HepG2 (cell line): Measurements from ENCODE around the gene ZMYND10. TPM values are rescaled to one million over a fixed set of nuclear protein-coding genes. Genes with fewer than 3 reads are reported as not detected.
A peak's percentile ranks its signal among the peaks of the same experiment; 100 is the strongest.

Experiments used
- ATAC-seq: fragments of 200-7000 bp; cut with Tn5 transposase; 3 replicates; pipeline ENCODE4 v1.9.1; 2020; ENCODE audit warnings: mild to moderate bottlenecking, moderate library complexity
- BruUV-seq: library from RNA; stranded (reverse); fragments of 400-500 nt; replicated peaks from 2 replicates; lab custom pipeline; 2021; lab: Mats Ljungman, UMichigan
- CTCF ChIA-PET: fragments of 300-600 bp; formaldehyde crosslinking; extraction: SDS; loops from one replicate; lab custom pipeline; 2021; ENCODE audit warnings: low total read pairs, inconsistent platforms, low intra/inter-chr PET ratio; lab: Yijun Ruan, JAX
- POLR2A ChIA-PET: fragments of 350-600 bp; sonication (Branson Sonifier 250); formaldehyde crosslinking; loops from one replicate; lab custom pipeline; 2020; ENCODE audit warnings: antibody characterized with exemption, inconsistent platforms; lab: Yijun Ruan, JAX
- DNase-seq: peaks from one replicate; pipeline ENCODE4 v3.0.0-alpha.2; 2015; ENCODE audit warnings: low spot score
- FAIRE-seq: peaks from 3 replicates; lab custom pipeline; 2011; peaks lifted over from hg19 to GRCh38; lab: Jason Lieb, UNC
- H2AFZ ChIP-seq: one replicate; pipeline ENCODE4 v1.6.1; 2011; ENCODE audit warnings: low read length, inconsistent platforms
- H3K27ac ChIP-seq: fragments of 300-600 bp; 3 replicates; pipeline ENCODE4 v1.8.0; 2011; ENCODE audit warnings: mixed run types, mild to moderate bottlenecking, mixed read lengths, low read length, inconsistent platforms; ENCODE audit not compliant: insufficient read depth; ENCODE audit errors: extremely low read length
- H3K27me3 ChIP-seq, 2 experiments: fragments of 200-600 bp in 1 of 2; 2 replicates in 1 of 2; 3 replicates in 1 of 2; pipeline versions ENCODE4 v1.6.0 to v1.8.0; 2011; ENCODE audit warnings: low read length in 2 of 2, mild to moderate bottlenecking in 2 of 2, moderate library complexity in 2 of 2, inconsistent platforms in 1 of 2; ENCODE audit not compliant: insufficient read depth in 2 of 2, control insufficient read depth in 1 of 2
- H3K36me3 ChIP-seq, 2 experiments: fragments of 200-600 bp in 1 of 2; replicated peaks in 1 of 2; 2 replicates in 1 of 2; 3 replicates in 1 of 2; pipeline versions ENCODE4 v1.5.1 to v1.8.0; 2011; ENCODE audit warnings: low read length in 2 of 2, inconsistent platforms in 1 of 2; ENCODE audit not compliant: insufficient read depth in 2 of 2, control insufficient read depth in 1 of 2
- H3K4me1 ChIP-seq: 2 replicates; pipeline ENCODE4 v1.5.1; 2012; ENCODE audit warnings: low read length, inconsistent platforms; ENCODE audit not compliant: insufficient read depth
- H3K4me2 ChIP-seq: 2 replicates; pipeline ENCODE4 v1.6.0; 2011; ENCODE audit warnings: low read depth, low read length, inconsistent platforms
- H3K4me3 ChIP-seq, 3 experiments: fragments of 200-600 bp in 1 of 3; sonication (generic), shearing (Covaris generic) in 1 of 3; replicated peaks in 1 of 3; 2 replicates each; pipeline ENCODE4 v1.5.1; 2011 to 2016; ENCODE audit warnings: low read length in 3 of 3, inconsistent platforms in 2 of 3, low read depth in 2 of 3, mild to moderate bottlenecking in 2 of 3, control low read depth in 1 of 3, mixed read lengths in 1 of 3; ENCODE audit not compliant: insufficient read depth in 1 of 3
- H3K79me2 ChIP-seq: one replicate; pipeline ENCODE4 v1.6.1; 2011; ENCODE audit warnings: low read length, inconsistent platforms; ENCODE audit not compliant: insufficient read depth
- H3K9ac ChIP-seq: 2 replicates; pipeline ENCODE4 v1.6.0; 2011; ENCODE audit warnings: mild to moderate bottlenecking, low read depth, low read length, inconsistent platforms; ENCODE audit not compliant: insufficient read depth
- H3K9me3 ChIP-seq: 2 replicates; pipeline ENCODE4 v1.5.1; 2012; ENCODE audit warnings: mild to moderate bottlenecking, low read length
- H4K20me1 ChIP-seq: 2 replicates; pipeline ENCODE4 v1.6.0; 2011; ENCODE audit warnings: inconsistent platforms, mild to moderate bottlenecking, low read length, moderate library complexity; ENCODE audit not compliant: insufficient read depth
- DR1 ChIP-seq: sonication (generic); formaldehyde crosslinking; IDR thresholded peaks from 2 replicates; pipeline ENCODE4 v1.8.0; 2021; ENCODE audit warnings: mild to moderate bottlenecking, missing genetic modification reagents, inconsistent platforms
- FOSL2 ChIP-seq: sonication (generic); formaldehyde crosslinking; IDR thresholded peaks from 2 replicates; pipeline ENCODE4 v1.4.0; 2020; ENCODE audit warnings: missing genetic modification reagents
- HDAC1 ChIP-seq: sonication (generic); formaldehyde crosslinking; IDR thresholded peaks from 2 replicates; pipeline ENCODE4 v1.5.1; 2020; ENCODE audit warnings: mild to moderate bottlenecking, missing genetic modification reagents
- MAFF ChIP-seq: IDR thresholded peaks from 2 replicates; pipeline ENCODE4 v1.6.1; 2011; ENCODE audit warnings: low read depth, low read length, improper control_type of control experiment
- ZFY ChIP-seq: sonication (generic); formaldehyde crosslinking; IDR thresholded peaks from 2 replicates; pipeline ENCODE4 v1.4.0; 2020; ENCODE audit warnings: missing genetic modification reagents
- ZNF24 ChIP-seq: fragments of 450-650 bp; IDR thresholded peaks from 2 replicates; pipeline ENCODE4 v1.6.1; 2017; ENCODE audit warnings: antibody characterized with exemption, mild to moderate bottlenecking
- ZNF343 ChIP-seq: sonication (generic); formaldehyde crosslinking; IDR thresholded peaks from 2 replicates; pipeline ENCODE4 v1.4.0; 2020; ENCODE audit warnings: mild to moderate bottlenecking, missing genetic modification reagents
- ZNF496 ChIP-seq: sonication (generic); formaldehyde crosslinking; IDR thresholded peaks from 2 replicates; pipeline ENCODE4 v1.8.1; 2023; ENCODE audit warnings: mild to moderate bottlenecking, moderate library complexity, missing genetic modification reagents; ENCODE audit not compliant: insufficient replicate concordance
- ZNF629 ChIP-seq: sonication (generic); formaldehyde crosslinking; conservative IDR thresholded peaks from 2 replicates; pipeline ENCODE4 v1.5.0; 2020; ENCODE audit warnings: missing genetic modification reagents
- ZSCAN29 ChIP-seq: sonication (generic); formaldehyde crosslinking; conservative IDR thresholded peaks from 2 replicates; pipeline ENCODE4 v1.4.0; 2020; ENCODE audit warnings: mild to moderate bottlenecking, missing genetic modification reagents
- WGBS: methylation state at CpG from one replicate; pipeline ENCODE4 v1.1.6; 2017; ENCODE audit warnings: low lambda C conversion rate; 5-methylcytosine and 5-hydroxymethylcytosine counted together
- in situ Hi-C: cut with HindIII; loops from 2 replicates; pipeline ENCODE4 v1.10.0; 2017; ENCODE audit warnings: low pct_unique_long_range_greater_than_20kb; ENCODE audit not compliant: extremely low pct_ligation_motif_present
- intact Hi-C: fragments of 100-400 bp; cut with micrococcal nuclease; formaldehyde crosslinking; loops from one replicate; pipeline ENCODE4 v1.10.0; 2022; ENCODE audit not compliant: unreplicated experiment
- polyA plus RNA-seq, 8 experiments: library from polyadenylated mRNA; depleted of rRNA in 3 of 8; stranded (reverse) in 7 of 8; unstranded in 1 of 8; fragments of >200 nt; fragmentation: Illumina TruSeq in 4 of 8; extraction: Trizol in 4 of 8; gene quantifications; 2 replicates each; pipeline versions ENCODE4 v1.2.1 to v1.2.3, GENCODE V29; 2011 to 2016; ENCODE audit warnings: low read depth in 4 of 8, missing spikeins in 1 of 8, mixed read lengths in 1 of 8; ENCODE audit not compliant: insufficient read depth in 1 of 8
- total RNA-seq, 5 experiments: library from RNA; depleted of rRNA; stranded (reverse); fragments of >200 nt; fragmentation: Illumina TruSeq; extraction: Trizol; gene quantifications; 2 replicates each; pipeline ENCODE4 v1.2.3, GENCODE V29; 2016; ENCODE audit warnings: low read depth in 1 of 5
- TF ChIP-seq, protein P1 (sequence below): sonication (generic); formaldehyde crosslinking; IDR thresholded peaks from 2 replicates; pipeline ENCODE4 v1.9.0; 2022; ENCODE audit warnings: missing genetic modification reagents, mild to moderate bottlenecking, borderline replicate concordance

ZMYND10 gene
- total and polyA plus RNA-seq, 2 of the 13 experiments (the other 11 are each of a cell fraction or from before 2014, with no cell fraction given) = 0.60 to 0.74 TPM

DNA sequence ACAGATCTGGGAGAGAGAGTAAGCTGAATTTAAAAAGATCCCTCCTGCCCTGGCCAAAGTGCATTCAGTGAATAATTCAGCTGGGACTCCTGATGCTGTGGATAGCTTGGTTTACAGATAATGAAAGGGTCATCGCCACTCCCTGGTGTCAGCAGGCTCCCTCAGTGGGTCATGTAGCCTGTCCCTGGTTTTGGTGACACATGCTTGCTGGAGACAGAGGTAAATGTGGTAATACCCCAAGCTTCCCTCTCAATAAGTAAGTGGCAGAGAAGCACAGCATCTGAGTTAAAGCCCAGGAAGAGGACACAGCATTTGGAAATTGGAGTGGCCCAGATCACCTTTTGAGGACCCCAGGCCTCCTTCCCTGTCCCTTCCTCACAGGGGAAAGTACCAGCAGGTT lies 11.9 kb upstream of the ZMYND10 start:
- ChIA-PET POLR2A (interaction anchor here (1.5 kb wide), 1 partner anchor 58 kb away, joined by 4 read pairs; the partner anchor contains the start of genes HYAL3 and NAA80), CTCF (no interaction called here)
- no peak for DNase-seq
- Histone ChIP-seq H3K79me2 (peaks cover 39% of the 10 kb centered on the region), H3K4me2 (peak overlapping the region; percentile 94), H3K27me3 (peaks cover 0 to 4% of the 10 kb centered on the region in 2 experiments; a peak in 2 of 5 replicates), H3K4me3 (peak overlapping the region; percentile 76 to 91 (median 88)), H3K9me3 (no peaks in the 10 kb centered on the region), H3K9ac (peak overlapping the region; percentile 91), H3K27ac (no peak overlapping the region), H3K36me3 (peaks cover 10 to 31% of the 10 kb centered on the region in 2 experiments; a peak in 4 of 5 replicates), H4K20me1 (peaks cover 25% of the 10 kb centered on the region), H2AFZ (no peak overlapping the region), H3K4me1 (peaks cover 37% of the 10 kb centered on the region)
- no peak for ATAC-seq
- no peak for TF ChIP-seq ZNF24
- TF ChIP-seq MAFF = no peak
- WGBS = 50% methylated on average over 1 of the region's 1 CpG
- no TSS peak for BruUV-seq
- FAIRE-seq = no peak
- in situ Hi-C loops = no loop called here
- intact Hi-C loops = no loop called here

DNA sequence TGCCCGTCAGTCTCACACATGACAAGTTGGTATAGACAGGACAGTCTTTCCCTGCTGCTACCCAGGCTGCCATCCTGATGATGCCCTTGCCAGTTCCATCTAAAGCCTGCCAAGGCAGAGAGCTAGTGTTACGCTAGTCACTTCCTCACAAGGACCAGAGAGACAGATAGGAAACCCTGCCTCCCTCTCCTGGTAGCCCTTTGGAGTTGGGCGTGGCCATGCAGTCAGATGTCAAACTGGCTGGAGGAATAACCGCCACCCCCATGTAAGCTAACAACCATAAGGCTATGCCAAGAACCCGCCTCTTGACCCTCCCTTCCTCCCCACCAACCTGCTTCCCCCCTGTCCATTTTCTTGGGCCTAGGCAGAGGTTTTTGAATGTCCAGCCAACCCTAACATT lies 11.0 kb upstream of the ZMYND10 start:
- no peak for DNase-seq
- Histone ChIP-seq H3K27me3 (peaks cover 0 to 3% of the 10 kb centered on the region in 2 experiments; a peak in 1 of 5 replicates), H3K4me3 (peak overlapping the region; percentile 76 to 91 (median 88)), H3K9me3 (no peaks in the 10 kb centered on the region), H4K20me1 (peaks cover 25% of the 10 kb centered on the region), H3K79me2 (peaks cover 39% of the 10 kb centered on the region), H3K4me2 (peak overlapping the region; percentile 94), H3K9ac (peak overlapping the region; percentile 91; the same call in 1 of the 2 replicates), H3K36me3 (peaks cover 10 to 31% of the 10 kb centered on the region in 2 experiments; a peak in 4 of 5 replicates), H3K4me1 (peaks cover 44% of the 10 kb centered on the region), H2AFZ (no peak overlapping the region), H3K27ac (no peak overlapping the region)
- 77% methylated on average over 3 of the region's 5 CpGs for WGBS
- in situ Hi-C loops (no loop called here), intact Hi-C loops (no loop called here)
- CTCF ChIA-PET = no interaction called here
- POLR2A ChIA-PET = interaction anchor here (1.5 kb wide), 2 partner anchors 19 to 57 kb away, joined by 4 to 8 read pairs; partner anchors contain the start of genes HYAL3 and NAA80
- ATAC-seq = no peak
- no TSS peak for BruUV-seq
- FAIRE-seq = peak; percentile 21
- TF ChIP-seq ZNF343 (CRISPR knock-in tag) = no peak
- 0 out of 2 replicates have a peak, but pooled peaks have one; percentile 5 for TF ChIP-seq FOSL2 (CRISPR knock-in tag)
- no peak for TF ChIP-seq ZNF496 (CRISPR knock-in tag)
- TF ChIP-seq HDAC1 (CRISPR knock-in tag) = no peak
- no peak for TF ChIP-seq ZNF629
- TF ChIP-seq, protein P1, sequence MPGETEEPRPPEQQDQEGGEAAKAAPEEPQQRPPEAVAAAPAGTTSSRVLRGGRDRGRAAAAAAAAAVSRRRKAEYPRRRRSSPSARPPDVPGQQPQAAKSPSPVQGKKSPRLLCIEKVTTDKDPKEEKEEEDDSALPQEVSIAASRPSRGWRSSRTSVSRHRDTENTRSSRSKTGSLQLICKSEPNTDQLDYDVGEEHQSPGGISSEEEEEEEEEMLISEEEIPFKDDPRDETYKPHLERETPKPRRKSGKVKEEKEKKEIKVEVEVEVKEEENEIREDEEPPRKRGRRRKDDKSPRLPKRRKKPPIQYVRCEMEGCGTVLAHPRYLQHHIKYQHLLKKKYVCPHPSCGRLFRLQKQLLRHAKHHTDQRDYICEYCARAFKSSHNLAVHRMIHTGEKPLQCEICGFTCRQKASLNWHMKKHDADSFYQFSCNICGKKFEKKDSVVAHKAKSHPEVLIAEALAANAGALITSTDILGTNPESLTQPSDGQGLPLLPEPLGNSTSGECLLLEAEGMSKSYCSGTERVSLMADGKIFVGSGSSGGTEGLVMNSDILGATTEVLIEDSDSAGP (CRISPR knock-in tag) = peak; percentile 21; the same call in 1 of the 2 replicates
- TF ChIP-seq ZSCAN29 (CRISPR knock-in tag) = no peak
- no peak for TF ChIP-seq DR1 (CRISPR knock-in tag)
- 0 out of 2 replicates have a peak, but pooled peaks have one; percentile 7 for TF ChIP-seq ZFY (CRISPR knock-in tag)
